GM19438 (cell line): ENCODE data around the gene LAMB3.
"Not testable (repeated sequence)": the region's sequence is repeated elsewhere in the genome, so short reads cannot be mapped to it uniquely, and the experiment has no call there.

Experiments used
- ATAC-seq: cut with Tn5 transposase; IDR thresholded peaks from one replicate; pipeline ENCODE4 v1.9.1; 2021; ENCODE audit warnings: low read depth; ENCODE audit not compliant: unreplicated experiment

LAMB3 gene

DNA sequence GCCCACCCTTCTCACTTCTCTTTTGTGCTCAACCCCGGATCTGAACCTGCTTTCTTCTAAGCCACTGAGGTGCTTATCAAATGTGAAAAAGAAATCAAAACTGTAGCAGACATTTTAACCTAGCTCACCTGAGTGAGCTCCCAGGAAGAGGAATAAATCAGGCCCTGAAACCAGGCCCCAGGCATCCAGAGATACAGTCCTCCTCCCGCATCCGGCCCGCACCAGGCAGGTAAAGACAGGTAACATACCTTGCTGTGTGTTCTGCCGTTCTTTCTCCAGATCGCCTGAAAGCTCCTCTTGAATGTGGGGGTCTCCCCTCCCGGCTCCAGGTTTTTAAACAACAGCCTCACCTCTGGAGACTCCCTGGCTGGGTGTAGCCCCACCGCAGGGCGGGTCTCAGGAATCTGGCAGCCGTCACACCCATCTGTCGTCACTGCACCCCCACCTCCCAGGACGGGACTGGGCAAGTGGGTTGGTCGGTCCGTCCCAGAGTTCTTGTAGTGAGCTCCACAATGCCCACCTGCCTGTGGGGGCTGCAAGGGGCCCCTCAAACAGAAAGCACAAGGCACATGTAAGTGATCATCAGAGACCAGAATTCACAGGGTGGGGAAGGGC is at the start of gene LAMB3:
LAMB3 (minus strand) TSS at position 305 of the 615 bp plus-strand sequence. CDS start 1,481 bp downstream, outside the sequence.
- ATAC-seq: no peak

DNA sequence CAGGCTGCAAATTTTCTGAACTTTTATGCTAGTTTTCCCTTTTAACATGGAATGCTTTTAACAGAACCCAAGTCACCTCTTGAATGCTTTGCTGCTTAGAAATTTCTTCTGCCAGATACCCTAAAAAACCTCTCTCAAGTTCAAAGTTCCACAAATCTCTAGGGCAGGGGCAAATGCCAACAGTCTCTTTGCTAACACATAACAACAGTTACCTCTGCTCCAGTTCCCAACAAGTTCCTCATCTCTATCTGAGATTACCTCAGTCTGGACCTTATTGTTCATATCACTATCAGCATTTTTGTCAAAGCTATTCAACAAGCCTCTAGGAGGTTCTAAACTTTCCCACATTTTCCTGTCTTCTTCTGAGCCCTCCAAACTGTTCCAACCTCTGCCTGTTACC is 48.5 kb upstream of the LAMB3 start:
- not testable (repeated sequence) for ATAC-seq

DNA sequence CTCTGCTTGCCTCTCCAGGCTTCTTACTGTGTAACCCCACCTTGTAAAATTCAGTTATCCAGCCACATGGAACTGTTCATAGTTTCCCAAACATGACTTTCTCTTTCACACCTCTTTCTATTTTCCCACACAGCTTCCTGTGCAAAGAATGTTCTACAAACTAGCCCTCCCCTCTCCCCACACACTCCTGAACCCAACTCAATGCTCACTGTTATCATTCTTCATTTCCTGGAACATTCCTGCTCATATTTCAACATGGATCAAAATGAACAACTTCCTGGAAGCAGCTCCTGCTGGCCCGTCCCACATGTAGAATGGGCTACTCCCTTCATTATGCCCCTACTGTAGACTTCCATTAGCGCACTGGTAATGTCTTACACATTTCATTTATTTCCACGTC is 44.9 kb upstream of the LAMB3 start:
- no peak for ATAC-seq

DNA sequence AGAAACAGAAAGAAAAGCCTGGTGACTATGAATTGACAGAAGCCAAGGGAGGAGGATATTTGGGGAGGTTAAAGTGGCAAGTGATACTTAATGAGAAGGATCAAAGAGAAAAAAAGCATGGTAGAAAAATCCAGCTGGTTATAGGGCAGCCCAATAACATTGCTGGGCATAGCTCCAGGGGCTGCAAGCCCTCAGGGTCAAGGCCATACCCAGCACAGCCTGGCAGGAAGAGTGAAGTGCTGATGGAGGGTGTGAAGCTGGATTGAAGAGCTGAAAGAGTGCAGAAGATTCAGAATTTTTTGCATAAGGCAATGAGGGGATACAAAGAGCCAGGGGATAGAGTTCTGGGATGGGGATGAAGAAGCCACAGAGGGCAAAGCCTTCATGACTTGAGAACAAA is 44.4 kb upstream of the LAMB3 start:
- ATAC-seq: no peak

DNA sequence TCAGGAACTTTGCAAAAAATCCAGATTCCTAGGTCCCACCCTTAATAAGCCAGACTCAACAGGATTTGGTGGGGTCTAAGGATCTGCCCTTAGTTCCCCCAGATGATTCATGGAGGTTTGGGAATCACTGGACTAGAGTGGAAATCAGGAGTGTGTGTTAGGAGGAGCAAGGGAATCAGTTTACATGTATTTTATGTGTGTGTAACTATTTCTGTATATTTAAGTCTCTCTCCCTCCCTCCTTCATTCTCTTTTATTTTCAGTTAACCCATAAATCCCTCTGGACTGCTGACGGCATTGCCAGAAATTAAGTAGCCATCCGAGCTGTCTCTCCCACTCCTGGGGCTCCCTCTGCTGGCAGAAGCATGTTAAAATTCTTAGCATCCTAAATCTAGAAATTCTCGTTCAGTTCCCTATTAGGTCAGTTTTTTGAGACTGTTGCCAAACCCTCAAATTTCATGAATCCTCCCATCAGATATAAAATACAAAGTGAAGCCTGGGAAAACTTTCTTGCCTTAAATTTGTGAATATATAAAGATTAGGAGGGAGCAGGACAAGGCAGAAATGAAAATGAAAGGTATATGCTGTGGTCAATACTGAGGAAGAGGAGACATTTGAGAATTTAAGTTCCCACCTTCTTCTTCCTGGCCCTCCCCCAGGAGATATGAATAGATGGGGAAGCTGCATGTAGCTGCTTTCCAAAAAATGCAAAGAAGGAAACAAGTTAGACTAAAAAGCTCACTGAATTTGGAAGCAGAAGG is 40.7 kb upstream of the LAMB3 start:
- ATAC-seq: no peak

DNA sequence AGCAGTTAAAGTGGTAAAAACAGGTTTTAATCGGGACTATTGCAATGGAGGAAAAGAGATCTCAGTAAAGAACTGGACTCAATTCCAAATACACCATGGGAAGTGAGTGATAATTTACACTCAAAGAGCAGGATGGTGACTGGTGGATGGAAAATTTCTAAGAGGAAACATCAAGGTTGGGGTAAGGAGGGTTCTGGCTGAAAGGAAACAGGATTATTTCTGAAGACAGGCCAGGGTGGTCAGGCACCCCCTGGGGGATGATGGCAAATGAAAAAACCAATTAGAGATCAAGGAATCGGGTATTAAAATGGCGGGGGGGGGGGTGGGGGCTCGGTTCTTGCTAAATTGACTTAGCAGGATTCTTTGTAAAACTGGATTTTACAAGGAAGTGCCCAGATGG is 40.1 kb upstream of the LAMB3 start:
- ATAC-seq: no peak

DNA sequence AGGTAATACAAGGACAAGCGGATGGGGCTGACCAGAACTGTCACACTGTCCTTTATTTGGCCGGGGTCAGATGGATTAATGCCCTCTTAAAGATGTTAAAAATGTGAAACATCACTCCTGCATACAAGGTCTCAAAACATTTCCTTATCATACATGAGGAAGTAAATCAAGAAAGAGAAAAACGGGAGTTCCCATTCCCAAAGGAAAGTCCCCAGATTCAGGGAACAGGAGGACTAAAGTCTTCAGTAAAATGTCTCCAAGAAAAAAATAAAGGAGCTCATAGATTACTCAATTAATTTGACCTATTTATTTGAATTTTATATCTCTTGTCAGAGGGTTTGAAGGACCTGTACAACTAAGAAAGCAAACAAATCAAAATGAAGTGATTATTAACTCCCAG is 39.0 kb upstream of the LAMB3 start:
- no peak for ATAC-seq

DNA sequence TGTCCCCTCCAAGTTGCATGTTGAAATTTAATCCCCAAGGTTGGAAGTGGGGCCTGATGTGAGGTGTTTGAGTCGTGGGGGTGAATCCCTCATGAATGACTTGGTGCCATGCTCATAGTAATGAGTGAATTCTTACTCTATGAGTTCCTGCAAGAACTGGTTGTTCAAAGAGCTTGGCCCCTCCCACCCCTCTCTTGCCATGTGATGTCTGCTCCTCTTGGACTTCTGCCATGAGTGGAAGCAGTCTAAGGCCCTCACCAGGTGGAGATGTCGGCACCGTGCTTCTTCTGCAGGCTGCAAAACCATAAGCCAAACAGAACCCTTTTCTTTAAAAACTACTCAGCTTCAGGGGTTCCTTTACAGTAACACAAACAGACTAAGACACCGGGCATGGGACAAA is 37.3 kb upstream of the LAMB3 start:
- no peak for ATAC-seq

DNA sequence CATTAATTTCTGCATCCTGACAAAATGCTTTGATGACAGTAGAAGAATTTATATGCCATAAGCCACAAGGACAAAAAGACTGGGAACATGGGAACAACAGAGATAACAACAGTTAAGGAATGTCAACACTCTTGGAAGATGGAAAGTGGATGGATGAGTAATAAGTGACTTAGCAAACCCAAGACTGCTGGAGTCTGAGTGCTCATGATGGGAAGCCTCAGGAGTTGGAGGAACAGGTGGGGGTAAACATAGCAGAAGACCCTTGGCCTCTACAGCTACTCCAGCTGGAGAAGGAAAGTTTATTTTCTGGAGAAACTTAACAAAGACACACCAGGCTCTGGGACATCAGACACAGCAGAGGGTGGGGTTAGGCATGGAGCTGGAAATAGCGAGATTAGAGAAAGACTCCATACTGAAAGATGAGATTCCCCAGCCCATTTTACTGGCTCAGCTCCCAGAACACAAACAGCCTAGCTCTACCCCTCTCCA is 36.6 kb upstream of the LAMB3 start:
- ATAC-seq: no peak

DNA sequence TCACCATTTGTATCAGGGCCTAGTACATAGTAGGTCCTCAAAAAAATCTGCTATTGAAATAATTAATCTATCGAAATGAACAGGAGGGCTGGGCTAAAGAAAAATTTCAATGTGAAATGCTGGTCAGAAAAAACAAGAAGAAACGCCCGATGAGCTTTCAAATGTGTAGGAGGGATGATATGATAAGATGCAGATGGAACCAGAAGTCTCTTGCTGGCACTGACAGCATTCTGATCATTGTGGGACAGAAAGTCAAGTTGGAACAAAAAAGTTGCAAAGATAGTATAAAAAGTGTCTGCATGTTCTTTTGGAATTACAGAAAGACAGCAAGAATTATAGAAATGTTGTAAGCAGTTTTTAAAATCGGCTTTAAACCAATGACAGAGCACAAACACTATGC is 34.1 kb upstream of the LAMB3 start:
- no peak for ATAC-seq

DNA sequence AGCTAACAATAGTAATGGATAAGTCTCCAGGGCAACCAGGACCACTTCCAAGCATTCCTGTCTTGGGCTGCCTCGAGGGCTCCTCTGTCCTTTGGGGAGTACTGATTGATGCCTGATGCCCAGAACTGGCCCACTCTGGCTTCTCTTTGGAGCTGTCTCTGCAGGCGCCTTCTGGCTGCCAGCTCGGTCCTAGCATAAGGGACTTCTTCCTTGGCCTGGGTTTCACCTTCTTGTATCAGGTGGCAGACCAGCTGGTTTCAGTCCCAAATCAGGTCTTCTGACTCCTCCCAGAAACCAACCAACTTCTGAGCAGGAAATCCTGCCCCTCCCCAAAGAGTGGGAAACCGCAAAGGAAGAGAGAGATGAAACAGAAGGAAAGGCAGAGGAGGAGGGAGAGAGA is 33.6 kb upstream of the LAMB3 start:
- no peak for ATAC-seq

DNA sequence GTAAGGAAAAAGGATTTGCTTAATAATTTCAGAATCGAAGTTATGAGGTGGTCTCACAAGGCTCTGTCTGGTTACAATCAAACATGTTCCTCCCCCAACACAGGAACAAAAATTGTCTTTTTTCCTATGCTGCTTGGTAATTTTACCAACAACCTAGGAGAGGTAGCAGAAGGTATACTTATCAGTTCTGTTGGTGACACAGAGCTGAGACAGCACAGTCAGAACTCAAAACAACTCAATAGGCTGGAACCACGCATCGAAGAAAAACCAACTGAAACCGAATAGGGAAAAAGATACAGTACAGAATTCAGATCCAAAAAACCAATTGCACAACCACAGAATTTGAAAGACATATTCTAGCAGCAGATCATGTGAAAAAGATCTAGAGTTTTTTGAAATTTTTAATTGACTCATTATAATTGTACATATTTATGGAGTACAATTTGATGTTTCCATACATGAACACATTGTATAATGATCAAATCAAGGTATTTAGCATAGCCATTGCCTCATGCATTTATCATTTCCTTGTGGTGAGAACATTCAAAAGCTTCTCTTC is 26.8 kb upstream of the LAMB3 start:
- ATAC-seq: no peak

DNA sequence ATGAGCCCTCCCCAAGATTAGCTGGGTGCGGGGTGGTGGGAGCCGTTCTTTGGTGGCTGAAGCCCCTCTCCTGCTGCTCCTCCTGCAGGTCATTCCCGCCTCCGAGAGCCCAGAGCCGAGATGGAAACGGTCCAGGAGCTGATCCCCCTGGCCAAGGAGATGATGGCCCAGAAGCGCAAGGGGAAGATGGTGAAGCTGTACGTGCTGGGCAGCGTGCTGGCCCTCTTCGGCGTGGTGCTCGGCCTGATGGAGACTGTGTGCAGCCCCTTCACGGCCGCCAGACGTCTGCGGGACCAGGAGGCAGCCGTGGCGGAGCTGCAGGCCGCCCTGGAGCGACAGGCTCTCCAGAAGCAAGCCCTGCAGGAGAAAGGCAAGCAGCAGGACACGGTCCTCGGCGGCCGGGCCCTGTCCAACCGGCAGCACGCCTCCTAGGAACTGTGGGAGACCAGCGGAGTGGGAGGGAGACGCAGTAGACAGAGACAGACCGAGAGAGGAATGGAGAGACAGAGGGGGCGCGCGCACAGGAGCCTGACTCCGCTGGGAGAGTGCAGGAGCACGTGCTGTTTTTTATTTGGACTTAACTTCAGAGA is 23.4 kb upstream of the LAMB3 start:
- ATAC-seq: no peak

DNA sequence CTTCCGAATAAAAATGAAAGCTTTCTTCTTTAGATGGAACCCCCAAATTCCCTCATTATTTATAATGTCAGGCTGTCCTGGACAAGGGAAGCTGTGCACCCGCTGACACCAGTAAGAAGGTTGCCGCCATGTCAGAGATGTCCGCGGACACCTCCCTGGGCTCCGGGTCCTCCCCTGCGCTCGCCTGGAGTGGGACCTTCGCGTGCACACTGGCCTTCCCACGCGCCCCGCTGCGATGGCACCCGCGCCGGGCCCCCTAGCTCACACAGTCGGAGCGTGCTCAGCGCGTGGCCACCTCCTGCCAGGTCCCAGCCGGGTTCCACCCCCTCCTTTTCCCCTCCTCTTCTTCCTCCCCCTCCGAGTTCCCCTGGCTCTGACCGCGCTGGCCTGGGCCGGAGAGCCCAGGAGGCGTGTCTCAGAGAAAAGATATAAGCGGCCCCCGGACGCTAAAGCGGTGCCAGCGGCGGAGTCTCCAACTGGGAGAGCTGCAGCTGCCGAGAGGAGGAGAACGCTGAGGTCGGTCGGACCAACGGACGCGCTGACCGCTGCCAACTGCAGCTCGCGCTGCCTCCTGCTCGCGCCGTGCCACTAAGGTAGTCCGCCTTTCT is 22.8 kb upstream of the LAMB3 start, which contains the start of gene G0S2:
G0S2 (plus strand) TSS at position 456 of the 608 bp plus-strand sequence. CDS start 273 bp downstream, outside the sequence.
- no peak for ATAC-seq

DNA sequence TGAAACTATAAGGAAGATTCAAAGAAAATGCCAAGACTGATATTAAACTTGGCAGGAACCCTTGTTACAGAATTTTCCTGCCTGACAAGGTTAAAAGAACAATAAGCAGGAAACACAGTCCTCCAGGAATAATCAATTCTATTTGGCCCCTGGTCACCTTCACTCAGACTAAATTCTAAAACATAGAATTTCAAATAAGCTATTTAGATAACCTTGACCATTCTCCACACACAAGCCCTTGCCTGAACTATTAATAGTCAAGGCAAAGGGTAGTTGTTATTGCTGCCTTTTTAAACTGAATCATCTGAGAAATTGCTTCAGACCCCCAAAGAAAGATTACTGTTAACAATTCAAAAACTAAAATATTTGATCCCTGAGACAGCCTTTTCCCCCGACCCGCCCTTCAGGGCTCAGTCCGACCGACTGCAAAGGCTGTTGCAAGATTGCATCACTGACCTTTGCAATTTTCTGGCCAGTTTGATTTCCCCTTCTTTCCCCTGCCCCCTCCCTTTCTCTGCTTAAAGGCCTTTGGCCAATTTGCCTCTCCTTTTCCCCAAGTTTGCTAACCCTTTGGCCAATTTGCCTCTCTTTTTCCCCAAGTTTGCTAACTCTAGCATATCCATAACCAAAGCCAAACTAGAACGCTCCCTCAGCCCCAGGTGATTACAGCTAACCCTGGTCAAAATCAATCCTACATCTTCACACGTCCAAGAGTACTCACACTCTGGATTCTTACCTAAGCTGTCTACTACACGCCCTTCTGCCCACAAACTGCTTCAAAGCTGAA is 21.6 kb upstream of the LAMB3 start:
- no peak for ATAC-seq

DNA sequence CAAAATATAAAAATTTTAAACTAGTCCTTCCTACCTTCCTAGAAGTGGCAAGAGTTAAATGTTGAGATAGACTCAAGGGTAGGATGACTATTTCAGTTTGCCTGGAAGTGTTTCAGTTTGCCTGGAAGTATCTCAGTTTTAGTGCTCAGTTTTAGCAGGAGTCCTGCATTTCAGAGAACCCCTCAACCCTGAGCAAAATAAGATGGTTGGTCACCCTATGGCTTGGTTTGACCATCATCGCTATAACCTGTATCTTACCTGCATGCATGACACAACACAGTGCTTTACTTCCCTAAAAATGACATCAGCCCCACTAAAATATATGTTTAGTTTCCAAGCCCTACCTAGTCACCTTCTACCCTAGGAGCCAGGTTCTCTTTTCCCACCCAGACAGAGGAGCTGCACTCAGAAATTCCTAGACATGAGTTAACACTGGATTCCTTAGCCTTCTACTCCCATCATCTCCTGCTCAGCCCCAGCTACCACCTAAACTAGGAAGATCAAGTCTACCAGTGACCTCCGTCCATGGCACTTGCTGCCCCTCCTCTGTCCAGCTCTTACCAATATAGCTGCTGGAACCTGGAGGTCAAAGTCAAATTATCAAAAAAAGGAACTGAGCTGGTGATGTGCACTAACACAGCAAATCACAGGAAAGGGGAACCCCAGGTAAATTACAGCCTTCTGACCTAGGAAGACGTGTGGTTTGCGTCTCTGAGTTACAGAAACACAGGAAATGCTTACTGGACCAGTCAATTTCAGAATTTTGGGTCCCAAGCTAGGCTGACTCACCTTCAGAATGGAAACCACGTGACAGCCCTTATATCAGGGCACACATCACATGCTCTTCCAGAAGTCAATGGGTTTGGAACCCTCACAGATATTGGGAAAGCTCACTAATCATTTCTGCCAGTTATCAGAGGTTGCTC is 20.7 kb upstream of the LAMB3 start:
- peak; percentile 85 for ATAC-seq

DNA sequence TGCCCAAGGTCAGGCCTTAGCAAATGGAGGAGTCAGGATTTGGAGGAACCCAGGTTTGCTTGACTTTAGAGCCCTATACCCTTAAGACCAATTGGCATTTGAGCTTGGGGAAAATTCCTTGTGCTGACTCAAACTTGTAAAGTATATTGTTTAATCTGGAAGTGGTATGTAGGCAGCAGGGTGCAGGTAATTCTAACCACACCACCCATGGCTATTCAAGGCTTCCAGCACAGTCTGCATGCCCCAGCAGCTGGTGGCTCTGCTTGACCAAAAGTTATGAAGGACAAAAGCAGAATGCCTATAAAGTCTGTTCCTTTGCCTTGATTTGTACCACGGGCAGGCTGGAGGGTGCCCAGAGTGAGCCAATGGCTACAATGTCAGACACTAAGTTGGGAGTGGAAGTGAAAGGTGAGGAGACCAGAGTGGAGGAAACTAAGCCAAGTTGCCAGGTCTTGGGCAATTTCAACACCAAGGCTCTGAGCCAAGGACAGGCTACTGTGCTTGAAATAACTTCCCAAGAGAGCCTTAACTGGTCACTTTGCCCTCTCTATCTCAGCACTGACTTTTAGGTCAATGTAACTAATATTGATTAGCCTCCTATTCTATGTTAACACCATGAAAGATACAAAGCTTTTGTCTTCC is 18.3 kb upstream of the LAMB3 start:
- no peak for ATAC-seq

DNA sequence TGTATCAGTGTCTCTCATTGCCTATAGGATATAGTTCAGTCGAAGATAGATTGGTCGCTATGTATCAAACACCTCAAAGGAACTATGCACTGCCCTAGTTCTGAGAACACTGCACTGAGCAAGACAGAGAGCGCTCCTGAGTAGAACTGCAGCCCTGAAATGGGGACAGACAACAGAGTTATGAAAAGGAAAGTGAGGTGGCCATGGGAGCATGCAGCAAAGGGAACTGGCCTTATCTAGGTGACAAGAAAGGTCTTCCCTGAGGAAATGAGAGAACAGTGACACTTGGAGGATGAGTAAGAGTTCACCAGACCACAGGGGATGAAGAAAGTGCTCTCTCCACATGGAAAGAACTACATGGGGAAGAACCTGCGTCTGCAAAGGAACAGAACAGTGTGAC is 15.5 kb upstream of the LAMB3 start:
- ATAC-seq: peak; percentile 58

DNA sequence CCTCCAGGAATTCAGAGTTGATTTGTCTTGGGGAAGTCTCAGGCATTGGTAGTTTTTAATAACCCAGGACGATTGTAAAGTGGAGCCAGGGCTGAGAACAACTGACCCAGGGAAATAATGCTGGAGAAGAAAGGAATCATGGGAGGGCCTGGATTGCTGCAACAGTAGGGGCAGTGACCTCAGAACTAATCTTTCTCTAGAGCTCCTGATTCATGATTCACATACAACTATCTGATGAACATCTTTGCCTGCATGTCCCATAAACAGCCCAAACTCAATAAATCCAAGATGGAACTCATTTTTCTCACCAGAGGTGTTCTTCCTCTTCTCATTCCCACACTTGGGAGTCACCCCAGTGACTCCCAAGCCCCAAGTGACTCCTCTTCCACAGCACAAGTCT is 14.9 kb upstream of the LAMB3 start:
- no peak for ATAC-seq
